ENCODE data around the gene GALM. TPM values are rescaled to one million over a fixed set of nuclear protein-coding genes. Genes with fewer than 3 reads are reported as not detected.

The GALM gene
- total RNA-seq (16.8 TPM), polyA plus RNA-seq (12.7 TPM)

DNA sequence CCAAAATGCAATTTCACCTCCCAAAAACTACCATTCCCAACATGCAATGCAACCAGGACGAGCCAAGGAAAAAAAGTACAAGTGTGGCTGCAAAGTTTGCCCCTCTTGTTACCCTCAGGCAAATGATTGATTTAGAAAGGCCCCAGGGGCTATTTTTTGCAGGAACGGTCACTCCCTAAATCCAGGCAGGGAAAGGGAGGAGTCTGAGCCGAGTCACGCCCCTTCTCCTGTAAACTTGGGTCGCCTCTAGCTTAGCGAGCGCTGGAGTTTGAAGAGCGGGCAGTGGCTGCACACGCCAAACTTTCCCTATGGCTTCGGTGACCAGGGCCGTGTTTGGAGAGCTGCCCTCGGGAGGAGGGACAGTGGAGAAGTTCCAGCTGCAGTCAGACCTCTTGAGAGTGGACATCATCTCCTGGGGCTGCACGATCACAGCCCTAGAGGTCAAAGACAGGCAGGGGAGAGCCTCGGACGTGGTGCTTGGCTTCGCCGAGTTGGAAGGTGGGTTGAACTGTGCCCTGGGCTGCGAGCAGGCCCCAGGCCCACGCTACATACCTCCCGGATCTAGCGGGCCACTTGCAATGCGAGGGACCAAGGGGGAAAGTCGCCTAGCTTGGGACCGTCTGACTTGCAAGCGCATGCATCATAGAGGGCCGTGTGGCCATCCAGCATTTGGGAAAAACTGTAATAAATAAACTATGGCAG lies at the start of gene GALM:
Gene GALM (plus strand): TSS at position 261 of the 702 bp plus-strand sequence. CDS start 48 bp downstream, at position 309.
- Histone ChIP-seq H3K36me3 (ENCODE audit: insufficient read depth) (no peaks in the 10 kb centered on the region), H3K4me1 (ENCODE audit: insufficient read depth) (no peaks in the 10 kb centered on the region), H3K4me3 (ENCODE audit: low read depth, low read length) (peak within 1 kb of the TSS; percentile 66), H3K27ac (ENCODE audit: low read depth) (peak within 1 kb of the TSS; percentile 61)
- WGBS = under 1% methylated on average over 26 of the region's 26 CpGs
- peak; percentile 88 for DNase-seq (ENCODE audit: extremely low spot score)

DNA sequence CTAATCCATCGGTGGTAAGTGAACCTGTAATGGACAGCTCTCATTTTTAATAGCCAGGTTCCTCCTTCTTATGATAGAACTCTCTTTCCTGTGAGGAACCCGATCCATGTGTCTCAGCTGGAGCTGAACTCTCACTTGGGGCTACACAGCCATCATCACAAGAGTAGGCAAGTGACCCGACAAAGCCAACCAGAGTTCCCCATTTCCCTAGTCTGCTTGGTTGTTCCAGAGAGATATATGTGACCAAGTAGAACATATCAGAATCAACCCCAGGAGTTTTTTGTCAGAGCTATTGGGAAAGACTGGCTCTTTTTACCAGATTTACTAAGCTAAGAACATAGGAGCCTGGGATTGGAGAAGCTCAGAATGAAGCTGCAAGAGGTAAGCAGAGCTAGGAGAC lies 48.6 kb upstream of the GALM start:
- Histone ChIP-seq H3K4me1 (ENCODE audit: insufficient read depth) (no peaks in the 10 kb centered on the region), H3K4me3 (ENCODE audit: low read depth, low read length) (no peak overlapping the region), H3K36me3 (ENCODE audit: insufficient read depth) (no peaks in the 10 kb centered on the region), H3K27ac (ENCODE audit: low read depth) (no peak overlapping the region)
- 91% methylated on average over 3 of the region's 3 CpGs for WGBS
- DNase-seq (ENCODE audit: extremely low spot score) = no peak

DNA sequence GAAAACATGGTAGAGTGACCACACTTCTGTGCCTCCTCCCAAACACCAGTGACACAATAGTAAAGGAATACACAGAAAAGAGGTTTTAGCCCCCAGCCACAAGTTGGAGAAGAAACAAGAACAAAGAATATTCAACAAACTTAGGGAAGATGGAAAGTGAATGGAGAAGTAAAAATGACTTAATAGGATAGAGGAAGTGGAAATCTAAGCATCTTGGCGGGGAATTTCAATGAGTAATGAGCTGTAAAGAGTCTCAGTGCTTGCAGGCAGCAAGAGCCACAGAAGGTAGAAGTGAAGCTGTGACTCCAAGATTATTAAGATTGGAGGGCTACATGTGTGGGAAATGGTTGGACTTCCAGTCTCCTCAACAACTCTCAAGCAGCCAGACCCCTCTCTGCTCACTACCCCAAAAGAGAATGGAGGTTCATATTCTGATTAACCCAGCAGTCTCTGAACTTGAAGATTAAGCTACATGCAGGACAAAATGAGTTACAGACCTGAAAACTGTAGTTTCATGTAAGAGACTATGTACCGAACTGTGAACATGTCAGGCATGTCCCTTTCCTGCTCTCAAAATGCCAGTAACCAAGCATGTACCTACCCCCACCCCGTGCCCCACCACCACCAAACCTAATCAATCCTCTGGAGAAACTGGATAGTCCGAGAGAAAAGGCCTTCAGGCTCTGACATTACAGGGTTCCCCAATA lies 46.3 kb upstream of the GALM start:
- no peak for DNase-seq (ENCODE audit: extremely low spot score)
- no peak overlapping the region for H3K27ac ChIP-seq (ENCODE audit: low read depth)
- 56% methylated on average over 4 of the region's 4 CpGs for WGBS
- H3K36me3 ChIP-seq (ENCODE audit: insufficient read depth) = no peaks in the 10 kb centered on the region
- H3K4me1 ChIP-seq (ENCODE audit: insufficient read depth) = no peaks in the 10 kb centered on the region
- H3K4me3 ChIP-seq (ENCODE audit: low read depth, low read length) = no peak overlapping the region

DNA sequence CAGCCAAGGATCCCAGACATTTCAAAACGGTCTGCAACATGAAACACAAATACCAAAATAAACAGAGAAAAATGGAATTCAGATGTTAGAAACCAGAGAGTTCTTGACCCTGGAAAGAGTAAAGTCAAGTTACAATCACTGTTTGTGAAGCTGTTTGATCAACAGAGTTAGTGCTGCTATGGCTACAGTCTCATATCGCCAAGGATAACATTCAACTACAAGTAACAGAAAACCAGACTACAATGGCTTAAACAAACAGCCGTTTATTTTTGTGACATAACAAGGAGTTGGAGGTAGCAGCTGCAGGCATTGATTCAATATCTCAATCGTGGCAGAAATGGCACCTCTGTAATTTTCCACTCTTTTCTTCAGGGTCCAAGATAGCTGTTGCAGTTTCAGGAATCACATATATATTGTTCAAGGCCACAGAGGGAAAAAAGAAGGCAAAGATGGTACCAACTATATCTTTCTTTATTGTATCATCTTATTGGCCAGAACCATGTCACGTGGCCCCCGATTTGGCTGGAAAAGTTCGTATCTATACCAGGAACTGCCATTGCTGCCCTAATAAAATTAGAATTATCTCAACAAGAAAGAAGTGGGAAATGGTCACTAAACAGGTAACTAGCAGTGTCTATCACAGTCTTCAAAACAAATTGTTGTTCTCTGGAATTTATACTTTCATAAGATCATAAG lies 45.5 kb upstream of the GALM start:
- WGBS = 40% methylated on average over 7 of the region's 7 CpGs
- Histone ChIP-seq H3K4me1 (ENCODE audit: insufficient read depth) (no peaks in the 10 kb centered on the region), H3K4me3 (ENCODE audit: low read depth, low read length) (no peak overlapping the region), H3K27ac (ENCODE audit: low read depth) (no peak overlapping the region), H3K36me3 (ENCODE audit: insufficient read depth) (no peaks in the 10 kb centered on the region)
- DNase-seq (ENCODE audit: extremely low spot score) = no peak

DNA sequence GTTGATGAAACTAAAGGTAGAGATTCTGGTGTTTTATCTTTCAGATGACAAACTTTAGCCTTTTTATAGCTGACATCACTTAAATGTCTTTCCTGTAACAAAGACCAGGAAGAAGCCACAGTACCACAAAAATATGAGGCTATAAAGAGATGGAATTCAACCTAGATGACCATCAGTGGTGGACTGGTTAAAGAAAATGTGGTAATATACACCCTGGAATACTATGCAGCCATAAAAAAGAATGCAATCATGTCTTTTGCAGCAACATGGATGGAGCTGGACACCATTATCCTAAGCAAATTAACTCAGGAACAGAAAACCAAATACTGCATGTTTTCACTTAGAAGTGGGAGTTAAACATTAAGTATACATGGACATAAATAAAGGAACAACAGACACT lies 44.9 kb upstream of the GALM start:
- no peaks in the 10 kb centered on the region for H3K36me3 ChIP-seq (ENCODE audit: insufficient read depth)
- no peak overlapping the region for H3K4me3 ChIP-seq (ENCODE audit: low read depth, low read length)
- DNase-seq (ENCODE audit: extremely low spot score) = no peak
- H3K27ac ChIP-seq (ENCODE audit: low read depth) = no peak overlapping the region
- H3K4me1 ChIP-seq (ENCODE audit: insufficient read depth) = no peaks in the 10 kb centered on the region

DNA sequence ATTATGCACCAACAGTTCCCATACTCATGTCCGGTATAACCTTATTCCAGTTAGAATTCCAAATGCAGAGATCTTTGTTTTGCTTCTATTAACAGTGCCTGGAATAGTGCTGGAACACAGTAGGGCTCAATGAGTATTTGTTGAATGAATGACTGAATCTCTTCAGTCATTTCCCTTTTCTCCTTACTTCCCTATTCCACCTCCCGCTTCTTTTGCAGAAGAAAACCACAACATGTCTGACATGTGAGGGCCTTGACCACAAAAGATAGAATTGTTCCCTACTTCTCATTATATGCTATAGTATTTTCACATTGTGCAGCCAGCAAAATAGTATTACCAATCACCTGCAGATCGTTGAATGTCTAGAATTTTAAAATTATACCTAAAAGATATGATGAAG lies 43.7 kb upstream of the GALM start:
- Histone ChIP-seq H3K27ac (ENCODE audit: low read depth) (no peak overlapping the region), H3K4me3 (ENCODE audit: low read depth, low read length) (no peak overlapping the region), H3K4me1 (ENCODE audit: insufficient read depth) (no peaks in the 10 kb centered on the region), H3K36me3 (ENCODE audit: insufficient read depth) (no peaks in the 10 kb centered on the region)
- WGBS = 88% methylated on average over 3 of the region's 3 CpGs
- no peak for DNase-seq (ENCODE audit: extremely low spot score)

DNA sequence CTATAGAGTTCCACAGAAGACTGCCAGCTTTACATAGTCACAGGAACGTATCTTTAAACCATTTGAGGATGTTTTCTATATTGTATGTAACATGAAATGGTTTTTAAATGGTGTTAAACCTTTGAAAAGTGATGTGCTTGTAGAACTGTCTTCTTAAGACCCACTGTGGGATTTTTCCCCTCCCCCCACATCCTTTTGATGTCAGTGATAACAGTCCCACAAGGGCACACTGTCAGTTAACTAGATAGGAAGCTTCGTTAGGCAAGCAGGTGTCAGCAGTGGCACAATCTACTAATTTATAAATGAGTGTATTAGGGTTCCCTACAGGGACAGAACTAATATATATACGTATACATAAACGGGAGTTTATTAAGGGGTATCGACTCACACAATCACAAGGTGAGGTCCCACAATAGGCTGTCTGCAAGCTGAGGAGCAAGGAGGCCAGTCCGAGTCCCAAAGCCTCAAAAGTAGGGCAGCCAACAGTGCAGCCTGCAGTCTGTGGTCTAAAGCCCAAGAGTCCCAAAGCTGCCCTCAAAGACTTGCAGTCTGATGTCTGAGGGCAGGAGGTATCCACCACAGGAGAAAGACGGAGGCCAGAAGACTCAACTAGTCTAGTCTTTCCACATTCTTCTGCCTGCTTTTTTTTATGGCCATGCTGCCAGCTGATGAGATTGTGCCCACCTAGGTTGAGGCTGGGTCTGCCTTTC lies 39.4 kb upstream of the GALM start:
- no peak overlapping the region for H3K27ac ChIP-seq (ENCODE audit: low read depth)
- no peak overlapping the region for H3K4me3 ChIP-seq (ENCODE audit: low read depth, low read length)
- H3K36me3 ChIP-seq (ENCODE audit: insufficient read depth) = no peaks in the 10 kb centered on the region
- no peak for DNase-seq (ENCODE audit: extremely low spot score)
- 76% methylated on average over 7 of the region's 7 CpGs for WGBS
- H3K4me1 ChIP-seq (ENCODE audit: insufficient read depth) = no peaks in the 10 kb centered on the region

DNA sequence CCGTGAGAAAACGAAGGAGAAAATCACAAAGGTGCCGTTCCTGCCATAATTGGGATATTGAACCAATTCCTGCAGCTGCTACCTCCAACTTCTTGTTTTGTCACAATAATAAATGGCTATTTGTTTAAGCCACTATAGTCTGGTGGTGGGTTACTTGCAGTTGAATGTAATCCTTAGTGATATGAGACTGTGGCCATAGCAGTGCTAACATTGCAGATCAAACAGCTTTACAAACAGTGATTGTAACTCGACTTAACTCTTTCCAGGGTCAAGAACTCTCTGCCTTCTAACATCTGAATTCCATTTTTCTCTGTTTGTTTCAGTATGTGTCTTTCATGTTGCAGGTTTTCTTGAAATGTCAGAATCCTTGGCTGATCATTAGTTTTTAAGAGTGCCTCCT lies 38.5 kb upstream of the GALM start:
- no peaks in the 10 kb centered on the region for H3K36me3 ChIP-seq (ENCODE audit: insufficient read depth)
- no peaks in the 10 kb centered on the region for H3K4me1 ChIP-seq (ENCODE audit: insufficient read depth)
- no peak overlapping the region for H3K27ac ChIP-seq (ENCODE audit: low read depth)
- WGBS = 80% methylated on average over 4 of the region's 4 CpGs
- no peak for DNase-seq (ENCODE audit: extremely low spot score)
- no peak overlapping the region for H3K4me3 ChIP-seq (ENCODE audit: low read depth, low read length)

DNA sequence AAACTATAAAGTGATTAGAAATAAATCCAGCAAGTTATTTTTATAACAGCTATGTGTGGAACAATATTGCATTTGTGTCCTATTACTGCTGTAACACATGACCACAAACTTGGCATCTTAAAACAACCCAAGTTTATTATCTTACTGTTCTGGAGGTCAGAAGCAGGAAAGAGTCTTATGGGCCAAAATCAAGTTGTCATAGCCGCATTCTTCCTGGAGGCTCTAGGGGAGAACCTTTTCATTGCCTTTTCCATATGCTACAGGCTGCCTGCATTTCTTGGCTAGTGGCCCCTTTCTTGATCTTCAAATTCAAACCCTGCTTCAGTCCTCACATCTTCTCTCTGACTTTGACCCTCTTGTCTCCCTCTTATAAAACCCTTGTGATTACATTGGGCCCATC lies 36.2 kb upstream of the GALM start:
- Histone ChIP-seq H3K36me3 (ENCODE audit: insufficient read depth) (no peaks in the 10 kb centered on the region), H3K27ac (ENCODE audit: low read depth) (no peak overlapping the region), H3K4me3 (ENCODE audit: low read depth, low read length) (no peak overlapping the region), H3K4me1 (ENCODE audit: insufficient read depth) (no peaks in the 10 kb centered on the region)
- WGBS = 96% methylated on average over 1 of the region's 1 CpG
- no peak for DNase-seq (ENCODE audit: extremely low spot score)

DNA sequence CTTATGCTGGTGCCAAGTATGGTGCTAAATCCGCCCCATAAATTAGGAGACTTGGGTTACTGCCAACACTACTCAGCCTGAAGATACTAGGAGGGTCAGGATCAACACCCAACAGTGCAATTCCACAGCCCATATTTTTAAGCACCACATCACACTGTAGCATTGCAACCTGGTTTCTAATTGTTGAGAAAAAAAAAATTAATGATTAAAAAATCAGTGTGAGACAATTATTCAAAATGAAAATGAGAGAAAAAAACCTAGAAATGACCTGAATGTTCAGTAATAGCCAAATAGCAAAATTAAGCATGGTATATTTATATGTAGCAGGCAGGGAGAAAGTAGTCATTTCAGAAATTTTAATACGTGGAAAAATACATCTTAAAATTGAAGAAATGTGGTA lies 33.9 kb upstream of the GALM start:
- H3K36me3 ChIP-seq (ENCODE audit: insufficient read depth) = no peaks in the 10 kb centered on the region
- 80% methylated on average over 2 of the region's 2 CpGs for WGBS
- no peak overlapping the region for H3K4me3 ChIP-seq (ENCODE audit: low read depth, low read length)
- no peak overlapping the region for H3K27ac ChIP-seq (ENCODE audit: low read depth)
- DNase-seq (ENCODE audit: extremely low spot score) = no peak
- H3K4me1 ChIP-seq (ENCODE audit: insufficient read depth) = no peaks in the 10 kb centered on the region

DNA sequence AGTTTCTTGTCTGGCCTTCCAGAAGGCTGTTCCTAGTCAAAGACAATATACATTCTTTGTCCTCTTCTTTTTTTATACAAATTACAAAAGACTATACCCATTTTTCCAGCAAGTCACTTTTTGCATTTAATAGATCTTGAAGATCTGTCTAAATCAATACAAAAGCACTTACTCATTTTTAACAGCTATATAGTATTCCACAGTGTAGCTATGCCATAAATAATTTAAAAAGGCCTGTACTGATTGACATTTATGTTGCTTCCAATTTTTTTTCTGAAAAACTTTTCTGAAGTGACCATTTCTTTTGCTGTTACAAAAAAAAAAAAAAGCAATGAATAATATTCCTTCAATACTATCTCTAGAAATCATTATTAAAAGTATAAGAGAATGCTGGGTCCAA lies 32.9 kb upstream of the GALM start:
- Histone ChIP-seq H3K27ac (ENCODE audit: low read depth) (no peak overlapping the region), H3K36me3 (ENCODE audit: insufficient read depth) (no peaks in the 10 kb centered on the region), H3K4me3 (ENCODE audit: low read depth, low read length) (no peak overlapping the region), H3K4me1 (ENCODE audit: insufficient read depth) (no peaks in the 10 kb centered on the region)
- no peak for DNase-seq (ENCODE audit: extremely low spot score)

DNA sequence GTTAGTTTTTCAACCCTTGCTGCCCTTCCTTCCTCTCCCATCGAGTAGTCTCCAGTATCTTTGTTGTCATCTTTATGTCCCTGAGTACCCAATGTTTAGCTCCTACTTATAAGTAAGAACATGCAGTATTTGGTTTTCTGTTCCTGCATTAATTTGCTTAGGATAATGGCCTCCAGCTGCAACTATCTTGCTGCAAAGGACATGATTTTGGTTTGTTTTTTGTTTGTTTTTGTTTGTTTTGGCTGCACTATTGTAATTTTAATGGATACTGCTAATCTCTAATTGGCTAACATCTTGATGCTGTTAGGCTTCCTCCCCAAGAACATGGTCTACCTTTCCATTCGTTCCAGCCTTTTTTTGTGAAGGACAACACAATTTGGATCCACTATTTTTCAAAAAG lies 32.0 kb upstream of the GALM start:
- Histone ChIP-seq H3K4me3 (ENCODE audit: low read depth, low read length) (no peak overlapping the region), H3K27ac (ENCODE audit: low read depth) (no peak overlapping the region), H3K4me1 (ENCODE audit: insufficient read depth) (no peaks in the 10 kb centered on the region), H3K36me3 (ENCODE audit: insufficient read depth) (no peaks in the 10 kb centered on the region)
- WGBS = 43% methylated on average over 2 of the region's 2 CpGs
- DNase-seq (ENCODE audit: extremely low spot score) = no peak

DNA sequence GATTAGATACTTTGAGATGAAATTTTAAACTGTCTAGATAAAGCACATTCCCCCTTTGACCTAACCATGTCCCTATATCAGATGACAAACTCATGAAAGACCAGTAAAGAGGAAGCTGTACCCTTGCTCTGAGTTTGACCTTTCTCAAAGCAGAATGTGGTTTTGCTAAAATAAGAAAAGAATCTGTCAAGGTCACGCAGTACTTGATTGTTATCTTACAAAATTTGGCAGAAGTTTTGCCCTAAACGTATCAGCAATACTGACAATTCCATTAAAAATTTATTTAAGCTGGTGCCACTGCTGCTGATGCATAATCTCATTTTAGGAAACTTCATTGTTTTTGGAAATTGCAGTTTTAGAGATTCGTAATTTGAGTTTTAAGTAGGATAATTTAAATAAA lies 31.2 kb upstream of the GALM start:
- H3K4me1 ChIP-seq (ENCODE audit: insufficient read depth) = no peaks in the 10 kb centered on the region
- 45% methylated on average over 3 of the region's 3 CpGs for WGBS
- no peak for DNase-seq (ENCODE audit: extremely low spot score)
- no peak overlapping the region for H3K4me3 ChIP-seq (ENCODE audit: low read depth, low read length)
- no peak overlapping the region for H3K27ac ChIP-seq (ENCODE audit: low read depth)
- no peaks in the 10 kb centered on the region for H3K36me3 ChIP-seq (ENCODE audit: insufficient read depth)

DNA sequence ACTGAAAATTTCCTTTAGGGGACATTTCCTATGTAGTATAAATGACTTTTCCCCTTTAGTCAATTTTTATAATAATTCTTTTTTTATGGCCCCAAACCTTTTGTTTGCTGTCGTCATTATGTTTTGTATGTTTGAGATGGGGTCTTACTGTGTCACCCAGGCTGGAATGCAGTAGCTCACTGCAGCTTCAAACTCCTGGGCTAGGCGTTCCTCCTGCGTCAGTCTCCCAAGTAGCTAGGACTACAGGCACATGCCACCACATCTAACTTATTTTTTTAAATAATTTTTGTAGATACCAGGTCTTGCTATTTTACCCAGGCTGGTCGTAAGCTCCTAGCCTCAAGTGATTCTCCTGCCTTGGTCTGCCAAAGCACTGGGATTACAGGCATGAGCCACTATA lies 30.8 kb upstream of the GALM start:
- no peak for DNase-seq (ENCODE audit: extremely low spot score)
- H3K4me3 ChIP-seq (ENCODE audit: low read depth, low read length) = no peak overlapping the region
- WGBS = 79% methylated on average over 4 of the region's 4 CpGs
- H3K4me1 ChIP-seq (ENCODE audit: insufficient read depth) = no peaks in the 10 kb centered on the region
- no peaks in the 10 kb centered on the region for H3K36me3 ChIP-seq (ENCODE audit: insufficient read depth)
- no peak overlapping the region for H3K27ac ChIP-seq (ENCODE audit: low read depth)
